B cell (primary cell): ENCODE results near the gene POLR1C.

ENCODE experiments used
- EZH2 ChIP-seq: IDR thresholded peaks from 2 replicates; pipeline ENCODE4 v1.6.1; 2012; ENCODE audit warnings: borderline replicate concordance, low read depth, mild to moderate bottlenecking, moderate library complexity, low read length; ENCODE audit not compliant: insufficient read depth, poor library complexity, severe bottlenecking
- TF ChIP-seq, protein P1 (sequence below): fragments of 200-600 bp; IDR thresholded peaks from one replicate; pipeline ENCODE4 v1.8.0; 2022; ENCODE audit warnings: antibody characterized with exemption, mild to moderate bottlenecking

DNA sequence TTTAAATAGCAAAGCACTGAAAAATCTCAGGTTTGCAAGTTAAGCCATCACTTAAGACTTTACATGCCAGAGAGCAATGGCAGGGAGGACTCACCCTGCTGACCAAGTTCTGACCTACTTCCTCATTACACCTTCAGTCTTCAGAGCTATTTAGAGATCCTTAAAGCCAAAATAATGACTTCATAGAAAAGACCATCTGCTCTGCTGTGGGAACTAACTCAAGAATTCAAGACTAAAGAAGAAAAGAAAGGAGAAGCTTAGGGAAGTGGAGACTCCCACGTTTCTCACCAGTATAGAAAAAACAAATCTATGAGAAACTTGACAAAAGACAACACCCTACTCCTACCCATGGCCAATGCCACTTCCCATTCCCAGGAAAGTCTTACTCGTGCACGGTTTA is 30.3 kb downstream of the POLR1C start:
- TF ChIP-seq, protein P1, sequence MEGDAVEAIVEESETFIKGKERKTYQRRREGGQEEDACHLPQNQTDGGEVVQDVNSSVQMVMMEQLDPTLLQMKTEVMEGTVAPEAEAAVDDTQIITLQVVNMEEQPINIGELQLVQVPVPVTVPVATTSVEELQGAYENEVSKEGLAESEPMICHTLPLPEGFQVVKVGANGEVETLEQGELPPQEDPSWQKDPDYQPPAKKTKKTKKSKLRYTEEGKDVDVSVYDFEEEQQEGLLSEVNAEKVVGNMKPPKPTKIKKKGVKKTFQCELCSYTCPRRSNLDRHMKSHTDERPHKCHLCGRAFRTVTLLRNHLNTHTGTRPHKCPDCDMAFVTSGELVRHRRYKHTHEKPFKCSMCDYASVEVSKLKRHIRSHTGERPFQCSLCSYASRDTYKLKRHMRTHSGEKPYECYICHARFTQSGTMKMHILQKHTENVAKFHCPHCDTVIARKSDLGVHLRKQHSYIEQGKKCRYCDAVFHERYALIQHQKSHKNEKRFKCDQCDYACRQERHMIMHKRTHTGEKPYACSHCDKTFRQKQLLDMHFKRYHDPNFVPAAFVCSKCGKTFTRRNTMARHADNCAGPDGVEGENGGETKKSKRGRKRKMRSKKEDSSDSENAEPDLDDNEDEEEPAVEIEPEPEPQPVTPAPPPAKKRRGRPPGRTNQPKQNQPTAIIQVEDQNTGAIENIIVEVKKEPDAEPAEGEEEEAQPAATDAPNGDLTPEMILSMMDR = no peak
- TF ChIP-seq EZH2 = no peak
